HEK293 (cell line): ENCODE measurements around the gene S100A6.

ENCODE experiments used
- MEIS1 ChIP-seq: sonication (generic); formaldehyde crosslinking; IDR thresholded peaks from 2 replicates; pipeline ENCODE4 v1.8.1; 2022; ENCODE audit warnings: missing genetic modification reagents, mild to moderate bottlenecking, borderline replicate concordance
- SETDB1 ChIP-seq: IDR thresholded peaks from one replicate; pipeline ENCODE4 v1.6.1; 2017; ENCODE audit warnings: mild to moderate bottlenecking, low read length, moderate library complexity, mixed read lengths; ENCODE audit not compliant: insufficient read length
- ZNF121 ChIP-seq: fragments of 450-650 bp; formaldehyde crosslinking; IDR thresholded peaks from 2 replicates; pipeline ENCODE4 v1.5.1; 2016; ENCODE audit warnings: missing biosample characterization, missing genetic modification characterization
- ZNF223 ChIP-seq: fragments of 450-650 bp; formaldehyde crosslinking; IDR thresholded peaks from 2 replicates; pipeline ENCODE4 v1.5.1; 2016; ENCODE audit warnings: missing biosample characterization, missing genetic modification characterization
- ZNF24 ChIP-seq: fragments of 450-650 bp; formaldehyde crosslinking; IDR thresholded peaks from 2 replicates; pipeline ENCODE4 v1.5.1; 2016; ENCODE audit warnings: missing biosample characterization, missing genetic modification characterization
- ZNF274 ChIP-seq, 2 experiments: fragments of 200-500 bp in 1 of 2; fragments of 450-650 bp in 1 of 2; sonication (Bioruptor generic) in 1 of 2; formaldehyde crosslinking in 1 of 2; IDR thresholded peaks; 2 replicates each; pipeline versions ENCODE4 v1.5.1 to v1.6.1; 2014 to 2016; ENCODE audit warnings: borderline replicate concordance in 1 of 2, inconsistent platforms in 1 of 2, low read length in 1 of 2, missing biosample characterization in 1 of 2, missing genetic modification characterization in 1 of 2
- ZNF311 ChIP-seq: fragments of 450-650 bp; formaldehyde crosslinking; IDR thresholded peaks from 2 replicates; pipeline ENCODE4 v1.5.1; 2017; ENCODE audit warnings: missing biosample characterization, missing genetic modification characterization, borderline replicate concordance
- ZNF473 ChIP-seq: fragments of 450-650 bp; formaldehyde crosslinking; IDR thresholded peaks from 2 replicates; pipeline ENCODE4 v1.5.1; 2017; ENCODE audit warnings: missing biosample characterization, missing genetic modification characterization
- ZNF510 ChIP-seq: fragments of 450-650 bp; formaldehyde crosslinking; IDR thresholded peaks from 2 replicates; pipeline ENCODE4 v1.5.1; 2018; ENCODE audit warnings: mild to moderate bottlenecking, missing genetic modification characterization, missing biosample characterization; ENCODE audit not compliant: insufficient replicate concordance
- ZNF623 ChIP-seq: fragments of 450-650 bp; formaldehyde crosslinking; IDR thresholded peaks from 2 replicates; pipeline ENCODE4 v1.5.1; 2016; ENCODE audit warnings: missing biosample characterization, missing genetic modification characterization
- ZNF768 ChIP-seq: fragments of 450-650 bp; formaldehyde crosslinking; IDR thresholded peaks from 2 replicates; pipeline ENCODE4 v1.5.1; 2018; ENCODE audit warnings: missing biosample characterization, mild to moderate bottlenecking, missing genetic modification characterization
- TF ChIP-seq, protein P1 (sequence below): fragments of 450-650 bp; formaldehyde crosslinking; IDR thresholded peaks from 2 replicates; pipeline ENCODE4 v1.5.1; 2016; ENCODE audit warnings: missing biosample characterization, missing genetic modification characterization
- TF ChIP-seq, protein P2 (sequence below): fragments of 450-650 bp; formaldehyde crosslinking; optimal IDR thresholded peaks from 2 replicates; pipeline ENCODE3; 2016; ENCODE audit warnings: missing biosample characterization, mild to moderate bottlenecking, missing genetic modification characterization

DNA sequence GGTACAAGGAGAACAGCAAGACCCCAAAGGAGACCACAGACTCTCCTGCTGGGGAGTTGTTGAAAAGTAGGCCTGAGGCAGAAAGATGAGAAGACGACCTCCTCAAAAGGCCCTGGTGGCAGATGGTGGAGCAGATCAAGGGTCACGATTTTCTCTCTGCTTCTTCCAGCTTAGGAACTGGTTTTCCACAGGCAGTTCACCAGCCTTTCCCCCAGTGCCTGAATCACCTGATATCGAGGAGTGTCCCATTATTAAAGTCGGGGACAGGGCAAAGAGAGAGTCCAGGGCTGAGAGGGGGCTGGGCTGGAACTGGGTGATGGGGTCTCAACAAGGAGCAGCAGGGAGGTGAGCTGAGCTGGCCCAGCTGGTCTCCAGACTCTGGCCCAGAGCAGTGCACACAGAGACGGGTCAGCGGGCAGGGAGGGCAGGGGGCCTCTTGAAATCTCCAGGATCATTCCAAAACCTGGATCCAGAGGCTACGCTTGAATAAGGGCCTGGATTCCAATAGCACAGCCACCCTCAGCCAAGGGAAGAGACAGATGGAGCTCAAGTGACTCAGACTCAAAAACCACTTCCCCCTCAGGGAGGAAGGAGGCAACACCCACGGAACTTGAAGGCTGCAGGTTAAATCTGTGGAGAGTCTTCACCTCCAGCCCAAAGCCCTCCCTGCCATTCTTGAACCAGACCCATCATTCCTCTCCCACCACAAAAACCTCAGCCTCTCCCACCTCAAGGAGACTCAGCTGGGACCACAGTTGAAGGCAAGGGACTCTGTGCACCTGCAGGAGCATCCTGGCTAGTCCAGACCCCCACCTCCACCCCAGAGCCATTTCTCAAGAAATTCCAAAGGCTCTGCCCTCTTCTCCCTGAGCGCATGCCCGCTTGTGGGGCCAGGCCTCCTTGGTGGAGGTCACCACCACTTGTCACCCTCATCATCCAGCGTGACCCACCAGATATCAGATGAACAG, 4.9 kb upstream of the S100A6 start, which contains the start of gene S100A5:
- TF ChIP-seq, protein P1, sequence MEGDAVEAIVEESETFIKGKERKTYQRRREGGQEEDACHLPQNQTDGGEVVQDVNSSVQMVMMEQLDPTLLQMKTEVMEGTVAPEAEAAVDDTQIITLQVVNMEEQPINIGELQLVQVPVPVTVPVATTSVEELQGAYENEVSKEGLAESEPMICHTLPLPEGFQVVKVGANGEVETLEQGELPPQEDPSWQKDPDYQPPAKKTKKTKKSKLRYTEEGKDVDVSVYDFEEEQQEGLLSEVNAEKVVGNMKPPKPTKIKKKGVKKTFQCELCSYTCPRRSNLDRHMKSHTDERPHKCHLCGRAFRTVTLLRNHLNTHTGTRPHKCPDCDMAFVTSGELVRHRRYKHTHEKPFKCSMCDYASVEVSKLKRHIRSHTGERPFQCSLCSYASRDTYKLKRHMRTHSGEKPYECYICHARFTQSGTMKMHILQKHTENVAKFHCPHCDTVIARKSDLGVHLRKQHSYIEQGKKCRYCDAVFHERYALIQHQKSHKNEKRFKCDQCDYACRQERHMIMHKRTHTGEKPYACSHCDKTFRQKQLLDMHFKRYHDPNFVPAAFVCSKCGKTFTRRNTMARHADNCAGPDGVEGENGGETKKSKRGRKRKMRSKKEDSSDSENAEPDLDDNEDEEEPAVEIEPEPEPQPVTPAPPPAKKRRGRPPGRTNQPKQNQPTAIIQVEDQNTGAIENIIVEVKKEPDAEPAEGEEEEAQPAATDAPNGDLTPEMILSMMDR (tag by site-specific recombination) = no peak
- TF ChIP-seq ZNF623 (tag by site-specific recombination) (no peak), ZNF473 (tag by site-specific recombination) (no peak), ZNF223 (tag by site-specific recombination) (no peak), ZNF274 (IDR thresholded peaks at IDR 0.05; ENCODE audit: low read length) (no peak), ZNF274 (tag by site-specific recombination; IDR thresholded peaks at IDR 0.05; ENCODE audit: borderline replicate concordance) (no peak), ZNF24 (no peak), MEIS1 (CRISPR knock-in tag) (no peak), ZNF121 (tag by site-specific recombination) (no peak), SETDB1 (no peak), ZNF510 (tag by site-specific recombination) (no peak), ZNF311 (no peak), ZNF768 (tag by site-specific recombination) (no peak)
- TF ChIP-seq, protein P2, sequence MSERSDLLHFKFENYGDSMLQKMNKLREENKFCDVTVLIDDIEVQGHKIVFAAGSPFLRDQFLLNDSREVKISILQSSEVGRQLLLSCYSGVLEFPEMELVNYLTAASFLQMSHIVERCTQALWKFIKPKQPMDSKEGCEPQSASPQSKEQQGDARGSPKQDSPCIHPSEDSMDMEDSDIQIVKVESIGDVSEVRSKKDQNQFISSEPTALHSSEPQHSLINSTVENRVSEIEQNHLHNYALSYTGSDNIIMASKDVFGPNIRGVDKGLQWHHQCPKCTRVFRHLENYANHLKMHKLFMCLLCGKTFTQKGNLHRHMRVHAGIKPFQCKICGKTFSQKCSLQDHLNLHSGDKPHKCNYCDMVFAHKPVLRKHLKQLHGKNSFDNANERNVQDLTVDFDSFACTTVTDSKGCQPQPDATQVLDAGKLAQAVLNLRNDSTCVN = no peak
